Measurements from ENCODE around the gene NSMF.
"Not testable (repeated sequence)": the region's sequence is repeated elsewhere in the genome, so short reads cannot be mapped to it uniquely, and the experiment has no call there.

The NSMF gene

GRCh38 chr9:137457406-137458193 is 1.5 kb downstream of the NSMF start:
- no peak for DNase-seq (ENCODE audit: low read depth)

- no peak for DNase-seq (ENCODE audit: low read depth)
Observed at GRCh38 chr9:137456864-137457405, 2.2 kb downstream of the NSMF start.

- DNase-seq (ENCODE audit: low read depth) = no peak
Observed at GRCh38 chr9:137456061-137456863, 2.9 kb downstream of the NSMF start.

- no peak for DNase-seq (ENCODE audit: low read depth)
Observed at GRCh38 chr9:137455359-137455991, 3.7 kb downstream of the NSMF start.

- no peak for DNase-seq (ENCODE audit: low read depth)
Observed at GRCh38 chr9:137454597-137455358, 4.4 kb downstream of the NSMF start.

GRCh38 chr9:137454145-137454596 is 5.0 kb downstream of the NSMF start:
- no peak for DNase-seq (ENCODE audit: low read depth)

GRCh38 chr9:137453643-137454081 is 5.5 kb downstream of the NSMF start:
- DNase-seq (ENCODE audit: low read depth) = no peak

- DNase-seq (ENCODE audit: low read depth) = no peak
Observed at GRCh38 chr9:137452761-137453642, 6.1 kb downstream of the NSMF start.

- no peak for DNase-seq (ENCODE audit: low read depth)
Observed at GRCh38 chr9:137452006-137452760, 7.0 kb downstream of the NSMF start.

GRCh38 chr9:137451264-137452005 is 7.7 kb downstream of the NSMF start:
- DNase-seq (ENCODE audit: low read depth) = not testable (repeated sequence)

- not testable (repeated sequence) for DNase-seq (ENCODE audit: low read depth)
Observed at GRCh38 chr9:137450539-137451222, 8.5 kb downstream of the NSMF start.

GRCh38 chr9:137449931-137450538 is 9.1 kb downstream of the NSMF start:
- DNase-seq (ENCODE audit: low read depth) = no peak

GRCh38 chr9:137449081-137449844 is 9.9 kb downstream of the NSMF start:
- no peak for DNase-seq (ENCODE audit: low read depth)

- no peak for DNase-seq (ENCODE audit: low read depth)
Observed at GRCh38 chr9:137448602-137448962, 10.6 kb downstream of the NSMF start.

- no peak for DNase-seq (ENCODE audit: low read depth)
Observed at GRCh38 chr9:137447722-137448601, 11.2 kb downstream of the NSMF start.

GRCh38 chr9:137446851-137447471 is 12.2 kb downstream of the NSMF start:
- DNase-seq (ENCODE audit: low read depth) = no peak
